K562 (cell line): ENCODE measurements around the gene PRRT1. TPM values are rescaled to one million over a fixed set of nuclear protein-coding genes. Genes with fewer than 3 reads are reported as not detected.

Experiments used
- CC2D1A ChIP-seq: fragments of 450-650 bp; IDR thresholded peaks from 2 replicates; pipeline ENCODE4 v1.6.1; 2017; ENCODE audit warnings: mild to moderate bottlenecking
- E2F8 ChIP-seq: fragments of 450-650 bp; IDR thresholded peaks from 2 replicates; pipeline ENCODE4 v1.7.1; 2018; ENCODE audit warnings: mild to moderate bottlenecking, low read depth; ENCODE audit not compliant: partially characterized antibody
- ESRRB ChIP-seq: fragments of 250-450 bp; sonication (Bioruptor Pico); IDR thresholded peaks from 2 replicates; pipeline ENCODE4 v1.5.0; 2020; ENCODE audit warnings: mild to moderate bottlenecking, moderate library complexity, borderline replicate concordance
- GTF2F1 ChIP-seq: IDR thresholded peaks from 2 replicates; pipeline ENCODE4 v1.6.1; 2011; ENCODE audit warnings: low read depth, low read length, improper control_type of control experiment
- NR1H2 ChIP-seq: sonication (generic); formaldehyde crosslinking; IDR thresholded peaks from 2 replicates; pipeline ENCODE4 v1.4.0; 2020; ENCODE audit warnings: mild to moderate bottlenecking, missing genetic modification reagents
- NR2F6 ChIP-seq: fragments of 450-650 bp; formaldehyde crosslinking; IDR thresholded peaks from 2 replicates; pipeline ENCODE4 v1.4.0; 2020; ENCODE audit warnings: mild to moderate bottlenecking
- RBBP5 ChIP-seq: fragments of 200-600 bp; sonication (generic); IDR thresholded peaks from 2 replicates; pipeline ENCODE4 v1.6.1; 2012; ENCODE audit warnings: borderline replicate concordance, mild to moderate bottlenecking, low read length, control low read depth, inconsistent platforms; ENCODE audit not compliant: insufficient read depth, poor library complexity, severe bottlenecking
- SRSF7 ChIP-seq: fragments of 200-400 bp; formaldehyde crosslinking; optimal IDR thresholded peaks from 2 replicates; pipeline ENCODE3; 2017; ENCODE audit warnings: mild to moderate bottlenecking, low read depth, low read length
- TRIM25 ChIP-seq: fragments of 450-650 bp; IDR thresholded peaks from 2 replicates; pipeline ENCODE4 v1.7.0; 2016; ENCODE audit warnings: borderline replicate concordance
- XRCC4 ChIP-seq: IDR thresholded peaks from one replicate; pipeline ENCODE4 v1.6.1; 2011; ENCODE audit not compliant: insufficient read depth, insufficient read length; ENCODE audit errors: extremely low read depth
- ZBTB17 ChIP-seq: fragments of 450-650 bp; formaldehyde crosslinking; IDR thresholded peaks from 2 replicates; pipeline ENCODE4 v1.4.0; 2020; ENCODE audit warnings: mild to moderate bottlenecking
- ZNF561 ChIP-seq: fragments of 450-650 bp; formaldehyde crosslinking; conservative IDR thresholded peaks from 2 replicates; pipeline ENCODE4 v1.4.0; 2020; ENCODE audit warnings: mild to moderate bottlenecking, moderate library complexity
- ZNF717 ChIP-seq: fragments of 250-450 bp; sonication (Bioruptor Pico); IDR thresholded peaks from 2 replicates; pipeline ENCODE4 v1.5.0; 2021
- ZNF766 ChIP-seq: fragments of 200-800 bp; sonication (Bioruptor generic); conservative IDR thresholded peaks from 2 replicates; pipeline ENCODE4 v1.6.1; 2016; ENCODE audit warnings: missing genetic modification characterization, missing compliant biosample characterization
- polyA plus RNA-seq, 8 experiments: library from polyadenylated mRNA; depleted of rRNA in 4 of 8; stranded (reverse) in 5 of 8; unstranded in 3 of 8; fragments of >200 nt; fragmentation: Nextera tagmentation in 2 of 8; fragmentation: Illumina TruSeq in 1 of 8; extraction: Ambion mirVana in 2 of 8; extraction: Trizol in 1 of 8; gene quantifications; 2 replicates each; pipeline versions ENCODE4 v1.2.1 to v1.2.3, GENCODE V29; 2011 to 2014; ENCODE audit warnings: inconsistent platforms in 1 of 8, missing spikeins in 1 of 8
- total RNA-seq, 7 experiments: library from RNA; depleted of rRNA in 6 of 7; stranded (reverse); fragments of >200 nt in 6 of 7; fragmentation: Illumina TruSeq in 2 of 7; extraction: Trizol in 2 of 7; gene quantifications; 2 replicates each; pipeline versions ENCODE4 v1.2.1 to v1.2.3, GENCODE V29; 2011 to 2021; ENCODE audit warnings: low replicate concordance in 1 of 7
- TF ChIP-seq, protein P1 (sequence below): fragments of 200-800 bp; sonication (Bioruptor generic); IDR thresholded peaks from 2 replicates; pipeline ENCODE4 v1.6.1; 2016; ENCODE audit warnings: missing genetic modification characterization, missing compliant biosample characterization
- TF ChIP-seq, protein P2 (sequence below): fragments of 250-450 bp; sonication (Bioruptor Pico); IDR thresholded peaks from 2 replicates; pipeline ENCODE4 v1.5.0; 2021; ENCODE audit warnings: mild to moderate bottlenecking, borderline replicate concordance

Gene PRRT1
- total and polyA plus RNA-seq, 9 of the 15 experiments (the other 6 are each of a cell fraction or from before 2014, with no cell fraction given), result 0.14 to 3.5 (median 0.41) TPM

DNA sequence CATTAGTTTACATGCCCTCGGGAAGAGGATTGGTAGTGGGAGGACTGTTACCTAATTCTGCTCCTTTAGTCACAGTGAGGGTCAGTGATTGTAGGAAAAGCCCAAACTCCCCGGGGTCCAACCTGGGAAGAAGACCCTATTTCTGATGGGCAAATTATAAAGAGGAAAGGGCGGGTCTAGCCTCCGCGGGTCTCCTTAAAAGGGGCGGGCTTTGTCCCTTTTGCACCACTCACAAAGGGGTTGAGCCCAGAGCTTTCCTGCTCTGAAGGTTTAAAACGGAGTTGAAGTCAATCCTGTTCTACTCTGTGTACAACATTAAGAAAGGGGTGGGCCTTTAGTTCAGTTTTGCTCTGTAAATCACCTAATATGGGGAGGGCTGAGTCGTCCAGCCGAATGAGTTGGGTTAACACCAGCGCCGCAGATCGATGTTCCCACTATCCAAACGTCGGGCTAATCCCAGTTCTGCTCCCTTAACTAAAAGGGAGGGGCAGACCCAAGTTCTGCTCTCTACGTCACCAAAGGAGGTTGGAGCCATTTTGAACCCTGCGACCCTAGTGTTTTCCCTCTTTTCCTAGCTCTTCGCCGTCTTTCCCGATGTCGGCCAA, 25.5 kb upstream of the PRRT1 start (continued):
- TF ChIP-seq, protein P1, sequence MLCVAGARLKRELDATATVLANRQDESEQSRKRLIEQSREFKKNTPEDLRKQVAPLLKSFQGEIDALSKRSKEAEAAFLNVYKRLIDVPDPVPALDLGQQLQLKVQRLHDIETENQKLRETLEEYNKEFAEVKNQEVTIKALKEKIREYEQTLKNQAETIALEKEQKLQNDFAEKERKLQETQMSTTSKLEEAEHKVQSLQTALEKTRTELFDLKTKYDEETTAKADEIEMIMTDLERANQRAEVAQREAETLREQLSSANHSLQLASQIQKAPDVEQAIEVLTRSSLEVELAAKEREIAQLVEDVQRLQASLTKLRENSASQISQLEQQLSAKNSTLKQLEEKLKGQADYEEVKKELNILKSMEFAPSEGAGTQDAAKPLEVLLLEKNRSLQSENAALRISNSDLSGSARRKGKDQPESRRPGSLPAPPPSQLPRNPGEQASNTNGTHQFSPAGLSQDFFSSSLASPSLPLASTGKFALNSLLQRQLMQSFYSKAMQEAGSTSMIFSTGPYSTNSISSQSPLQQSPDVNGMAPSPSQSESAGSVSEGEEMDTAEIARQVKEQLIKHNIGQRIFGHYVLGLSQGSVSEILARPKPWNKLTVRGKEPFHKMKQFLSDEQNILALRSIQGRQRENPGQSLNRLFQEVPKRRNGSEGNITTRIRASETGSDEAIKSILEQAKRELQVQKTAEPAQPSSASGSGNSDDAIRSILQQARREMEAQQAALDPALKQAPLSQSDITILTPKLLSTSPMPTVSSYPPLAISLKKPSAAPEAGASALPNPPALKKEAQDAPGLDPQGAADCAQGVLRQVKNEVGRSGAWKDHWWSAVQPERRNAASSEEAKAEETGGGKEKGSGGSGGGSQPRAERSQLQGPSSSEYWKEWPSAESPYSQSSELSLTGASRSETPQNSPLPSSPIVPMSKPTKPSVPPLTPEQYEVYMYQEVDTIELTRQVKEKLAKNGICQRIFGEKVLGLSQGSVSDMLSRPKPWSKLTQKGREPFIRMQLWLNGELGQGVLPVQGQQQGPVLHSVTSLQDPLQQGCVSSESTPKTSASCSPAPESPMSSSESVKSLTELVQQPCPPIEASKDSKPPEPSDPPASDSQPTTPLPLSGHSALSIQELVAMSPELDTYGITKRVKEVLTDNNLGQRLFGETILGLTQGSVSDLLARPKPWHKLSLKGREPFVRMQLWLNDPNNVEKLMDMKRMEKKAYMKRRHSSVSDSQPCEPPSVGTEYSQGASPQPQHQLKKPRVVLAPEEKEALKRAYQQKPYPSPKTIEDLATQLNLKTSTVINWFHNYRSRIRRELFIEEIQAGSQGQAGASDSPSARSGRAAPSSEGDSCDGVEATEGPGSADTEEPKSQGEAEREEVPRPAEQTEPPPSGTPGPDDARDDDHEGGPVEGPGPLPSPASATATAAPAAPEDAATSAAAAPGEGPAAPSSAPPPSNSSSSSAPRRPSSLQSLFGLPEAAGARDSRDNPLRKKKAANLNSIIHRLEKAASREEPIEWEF (CRISPR knock-in tag), result no peak
- TF ChIP-seq SRSF7 (no peak), NR1H2 (CRISPR knock-in tag) (peak; percentile 94; the same call in 1 of the 2 replicates), TRIM25 (no peak), RBBP5 (no peak), GTF2F1 (no peak), E2F8 (no peak), ZNF717 (no peak), ZNF766 (CRISPR knock-in tag) (no peak), NR2F6 (0 out of 2 replicates have a peak, but pooled peaks have one; percentile 83), XRCC4 (no peak), CC2D1A (no peak), ESRRB (CRISPR knock-in tag) (no peak), ZBTB17 (CRISPR knock-in tag) (peak; percentile 40), ZNF561 (CRISPR knock-in tag) (no peak)
- TF ChIP-seq, protein P2, sequence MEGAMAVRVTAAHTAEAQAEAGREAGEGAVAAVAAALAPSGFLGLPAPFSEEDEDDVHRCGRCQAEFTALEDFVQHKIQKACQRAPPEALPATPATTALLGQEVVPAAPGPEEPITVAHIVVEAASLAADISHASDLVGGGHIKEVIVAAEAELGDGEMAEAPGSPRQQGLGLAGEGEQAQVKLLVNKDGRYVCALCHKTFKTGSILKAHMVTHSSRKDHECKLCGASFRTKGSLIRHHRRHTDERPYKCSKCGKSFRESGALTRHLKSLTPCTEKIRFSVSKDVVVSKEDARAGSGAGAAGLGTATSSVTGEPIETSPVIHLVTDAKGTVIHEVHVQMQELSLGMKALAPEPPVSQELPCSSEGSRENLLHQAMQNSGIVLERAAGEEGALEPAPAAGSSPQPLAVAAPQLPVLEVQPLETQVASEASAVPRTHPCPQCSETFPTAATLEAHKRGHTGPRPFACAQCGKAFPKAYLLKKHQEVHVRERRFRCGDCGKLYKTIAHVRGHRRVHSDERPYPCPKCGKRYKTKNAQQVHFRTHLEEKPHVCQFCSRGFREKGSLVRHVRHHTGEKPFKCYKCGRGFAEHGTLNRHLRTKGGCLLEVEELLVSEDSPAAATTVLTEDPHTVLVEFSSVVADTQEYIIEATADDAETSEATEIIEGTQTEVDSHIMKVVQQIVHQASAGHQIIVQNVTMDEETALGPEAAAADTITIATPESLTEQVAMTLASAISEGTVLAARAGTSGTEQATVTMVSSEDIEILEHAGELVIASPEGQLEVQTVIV (CRISPR knock-in tag), result no peak
